ENCODE data around the gene MAPK12.

The MAPK12 gene

GRCh38 chr22:50267591-50268390 lies 6.3 kb upstream of the MAPK12 start:
- no peak for DNase-seq (ENCODE audit: low spot score)

DNA sequence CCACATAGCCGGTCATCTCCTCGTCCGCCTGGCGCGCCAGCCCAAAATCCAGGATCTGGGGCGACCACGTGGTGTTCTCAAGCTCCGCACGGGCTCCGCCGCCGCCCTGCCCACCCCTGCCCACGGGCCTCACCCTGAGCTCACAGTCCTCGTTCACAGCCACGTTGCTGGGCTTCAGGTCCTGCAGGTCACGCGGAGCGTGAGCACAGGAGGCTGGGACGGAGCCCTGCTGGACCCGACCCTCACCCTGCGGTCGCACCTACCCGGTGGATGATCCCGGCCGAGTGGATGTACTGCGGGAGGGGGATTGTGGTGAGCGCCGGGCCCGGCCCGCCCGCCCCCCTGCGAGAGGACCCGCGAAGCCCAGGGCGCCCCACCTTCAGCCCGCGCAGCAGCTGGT lies 5.5 kb upstream of the MAPK12 start:
- DNase-seq (ENCODE audit: low spot score): no peak

DNA sequence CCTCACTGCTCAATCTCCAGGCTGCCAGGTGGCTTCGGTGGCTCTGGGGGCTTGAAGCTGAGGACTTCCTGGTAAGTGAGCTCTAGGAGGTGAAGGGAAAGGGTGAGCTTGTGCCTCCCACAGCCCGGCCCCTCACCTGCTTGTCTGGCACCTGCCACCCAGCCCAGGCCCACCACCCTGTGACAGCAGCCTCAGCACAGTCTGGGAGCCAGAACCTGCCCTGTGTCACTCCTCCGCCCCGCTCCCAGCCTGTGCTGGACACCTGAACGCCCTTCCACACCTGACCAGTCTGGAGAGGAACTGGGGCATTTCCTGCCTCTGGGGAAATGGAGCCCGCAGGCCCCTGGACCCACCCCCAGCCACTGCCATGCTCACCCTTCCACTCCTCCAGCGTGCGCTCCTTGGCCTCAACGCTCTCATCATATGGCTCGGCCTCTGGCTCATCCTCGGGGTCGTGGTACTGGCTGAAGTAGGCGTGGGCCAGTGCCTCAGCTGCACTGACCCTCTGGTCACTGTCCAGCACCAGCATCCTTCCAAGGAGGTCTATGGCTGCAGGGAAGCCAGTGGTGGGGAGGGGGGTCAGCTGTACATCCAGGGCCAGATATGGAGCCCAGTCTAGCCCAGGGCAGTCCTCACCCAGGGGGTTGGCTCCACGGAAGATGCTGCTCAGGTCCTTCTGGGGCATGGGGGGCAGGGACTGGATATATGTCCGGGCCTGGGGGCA lies 3.6 kb upstream of the MAPK12 start:
- DNase-seq (ENCODE audit: low spot score): no peak

DNA sequence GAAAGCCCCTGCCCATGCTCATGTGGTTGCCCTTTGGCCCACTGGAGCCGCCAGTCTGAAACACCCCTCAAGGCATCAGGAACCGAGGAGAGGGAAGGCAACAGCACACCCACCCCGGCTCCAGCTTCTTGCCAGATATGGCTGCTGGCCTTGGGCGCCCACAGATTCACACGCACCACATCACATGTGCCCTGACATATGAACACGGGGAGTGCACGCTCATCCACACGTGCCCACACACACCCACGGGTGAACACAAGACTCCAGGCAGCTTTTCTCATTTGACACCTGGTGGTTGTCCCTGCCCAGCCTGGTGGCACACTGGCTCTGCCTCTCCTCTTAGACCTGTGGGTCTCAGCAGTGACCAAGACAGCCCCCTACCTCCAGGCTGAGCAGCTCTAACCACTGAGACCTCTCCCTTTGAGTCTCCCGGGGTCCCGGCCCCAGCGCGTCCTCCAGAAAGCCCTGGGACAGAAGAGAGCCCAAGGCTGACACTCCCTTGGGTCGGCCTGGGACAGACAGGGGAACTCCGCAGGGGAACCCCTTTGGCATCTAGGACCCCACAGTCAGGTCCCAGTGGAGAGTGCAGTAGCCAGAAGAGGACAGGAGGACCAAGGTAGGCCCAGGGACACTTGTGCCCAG lies 2.7 kb upstream of the MAPK12 start:
- no peak for DNase-seq (ENCODE audit: low spot score)

DNA sequence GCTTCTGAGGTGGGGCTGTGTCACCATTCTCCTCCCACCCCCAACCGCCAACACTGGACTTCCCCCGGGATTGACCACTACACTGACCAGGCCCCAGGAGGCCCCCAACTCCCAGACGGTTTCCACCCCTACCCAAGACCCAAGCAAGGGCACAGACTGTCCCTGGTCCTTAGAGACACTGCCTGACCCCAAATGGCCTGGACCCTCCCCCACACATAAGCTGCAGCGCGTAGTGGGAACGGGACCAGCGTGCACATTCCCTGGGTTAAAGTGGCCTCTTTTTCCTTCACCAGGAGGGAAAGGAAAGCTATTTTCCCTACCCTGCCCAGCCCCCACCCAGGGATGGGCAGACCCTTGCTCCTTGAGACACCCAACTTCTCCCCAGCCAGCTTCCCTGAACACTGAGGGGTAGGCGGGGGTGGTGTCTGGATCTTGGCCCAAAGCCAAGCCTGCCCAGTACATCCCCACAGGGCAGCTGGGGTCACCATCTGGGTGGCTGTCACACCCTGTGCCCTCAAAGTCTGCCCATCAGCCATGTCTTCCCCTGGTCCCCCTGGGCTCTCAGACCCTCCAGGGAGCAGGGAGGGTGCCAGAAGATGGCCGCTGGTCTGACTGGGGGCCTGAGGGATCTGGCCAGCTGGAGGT lies 1.6 kb upstream of the MAPK12 start:
- no peak for DNase-seq (ENCODE audit: low spot score)

GRCh38 chr22:50262460-50262911 lies 1.0 kb upstream of the MAPK12 start:
- no peak for DNase-seq (ENCODE audit: low spot score)

DNA sequence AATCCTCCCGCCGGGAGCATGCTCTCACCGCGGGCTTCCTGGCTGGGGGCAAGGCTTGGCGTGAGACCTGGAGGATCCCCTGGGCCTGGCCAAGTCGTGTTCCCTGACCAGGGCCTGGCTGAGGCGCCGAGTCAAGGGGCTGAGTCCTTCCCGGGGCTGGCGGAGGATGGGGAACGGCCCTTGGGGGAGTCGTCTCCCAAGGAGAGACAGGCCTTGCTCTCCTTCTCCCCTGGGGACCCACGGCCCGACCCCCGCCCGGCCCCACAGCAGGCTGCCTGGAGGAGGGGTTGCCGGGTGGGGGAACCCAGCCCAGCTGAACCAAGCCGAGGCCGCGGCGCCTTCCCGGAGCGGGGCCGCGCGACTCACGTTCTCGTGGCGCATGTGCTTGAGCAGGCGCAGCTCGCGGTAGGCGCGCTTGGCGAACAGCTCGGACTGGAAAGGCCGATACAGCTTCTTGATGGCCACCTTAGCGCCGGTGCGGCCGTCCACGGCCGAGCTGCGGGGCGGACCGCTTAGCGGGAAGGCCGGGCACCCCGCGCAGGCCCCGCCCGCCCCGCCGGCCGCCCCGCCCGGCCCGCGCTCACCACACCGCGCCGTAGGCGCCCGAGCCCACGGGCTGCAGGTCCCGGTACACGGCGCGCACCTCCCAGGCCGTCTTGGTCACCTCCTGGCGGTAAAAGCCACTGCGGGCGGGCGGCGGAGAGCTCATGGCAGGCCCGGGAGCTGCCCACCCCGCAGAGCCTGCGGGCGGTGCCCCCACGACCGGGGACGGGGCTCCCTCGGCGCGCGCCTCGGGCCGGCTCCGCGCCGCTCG lies 475 bp downstream of the MAPK12 start:
- no peak for DNase-seq (ENCODE audit: low spot score)

DNA sequence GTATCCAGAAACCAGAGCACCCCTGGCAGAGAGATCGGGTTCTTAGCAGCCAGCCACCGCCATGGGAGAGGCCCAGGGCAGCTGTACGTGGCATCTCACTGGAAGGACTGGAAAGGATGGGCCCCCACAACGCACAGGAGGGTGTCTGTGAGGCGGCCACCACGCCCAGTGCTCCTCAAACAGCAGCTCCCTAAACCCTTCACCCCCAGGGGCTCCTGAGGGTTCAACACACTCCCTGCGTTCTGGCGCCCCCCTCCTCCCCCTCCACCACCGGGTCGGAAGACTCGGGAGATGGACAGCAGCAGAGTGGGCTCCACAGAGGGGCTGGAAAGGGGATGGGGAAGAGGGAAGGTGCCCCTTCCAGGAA lies 1.1 kb downstream of the MAPK12 start:
- no peak for DNase-seq (ENCODE audit: low spot score)

- DNase-seq (ENCODE audit: low spot score): no peak
Observed at GRCh38 chr22:50259302-50259701, 2.2 kb downstream of the MAPK12 start.

DNA sequence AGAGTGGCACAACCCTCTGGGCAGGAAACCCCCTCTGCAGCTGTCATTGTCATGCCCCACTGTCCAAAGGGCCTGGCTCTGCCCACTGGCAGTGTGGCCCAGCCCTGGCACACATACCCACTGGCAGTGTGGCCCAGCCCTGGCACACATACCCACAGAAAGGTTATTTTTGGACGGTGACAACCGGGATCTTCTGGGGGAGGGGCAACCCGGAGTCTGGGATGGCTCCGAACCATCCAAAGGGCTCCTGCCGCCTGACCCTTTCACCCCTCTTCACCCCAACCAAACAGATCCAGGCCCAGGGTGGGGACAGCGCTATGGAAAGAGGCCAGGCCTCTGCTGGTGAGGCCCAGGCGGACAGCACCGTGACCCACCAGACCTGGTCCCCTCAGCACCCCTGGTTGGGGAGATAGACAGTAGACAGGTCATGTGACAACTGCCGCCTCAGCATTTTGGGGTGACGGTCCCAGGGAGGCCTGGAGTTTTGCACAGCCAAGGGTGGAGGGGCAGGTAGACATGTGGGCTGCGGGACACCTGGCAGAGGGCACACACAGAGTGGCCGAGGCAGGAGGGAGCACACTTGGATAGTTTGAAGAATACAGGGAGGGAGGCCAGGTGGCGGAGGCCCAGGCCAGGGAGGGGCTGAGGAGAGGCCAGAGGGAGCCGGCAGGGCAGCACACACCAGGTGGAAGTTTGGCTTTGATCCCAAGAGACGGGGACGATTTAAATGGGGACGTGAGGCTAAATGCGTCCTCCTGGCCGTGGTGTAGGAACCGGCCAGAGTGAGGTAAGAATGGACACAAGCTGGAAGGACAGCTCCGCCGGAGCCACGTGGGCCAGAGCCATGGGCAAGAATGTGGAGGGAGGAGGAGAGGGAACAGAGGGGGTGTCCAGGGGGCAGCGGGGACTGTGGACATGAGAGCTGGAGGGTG lies 2.9 kb downstream of the MAPK12 start:
- no peak for DNase-seq (ENCODE audit: low spot score)

GRCh38 chr22:50257451-50258360 lies 3.8 kb downstream of the MAPK12 start:
- no peak for DNase-seq (ENCODE audit: low spot score)

GRCh38 chr22:50257041-50257440 lies 4.4 kb downstream of the MAPK12 start:
- DNase-seq (ENCODE audit: low spot score): no peak

- no peak for DNase-seq (ENCODE audit: low spot score)
Observed at GRCh38 chr22:50256258-50256862, 5.1 kb downstream of the MAPK12 start.

DNA sequence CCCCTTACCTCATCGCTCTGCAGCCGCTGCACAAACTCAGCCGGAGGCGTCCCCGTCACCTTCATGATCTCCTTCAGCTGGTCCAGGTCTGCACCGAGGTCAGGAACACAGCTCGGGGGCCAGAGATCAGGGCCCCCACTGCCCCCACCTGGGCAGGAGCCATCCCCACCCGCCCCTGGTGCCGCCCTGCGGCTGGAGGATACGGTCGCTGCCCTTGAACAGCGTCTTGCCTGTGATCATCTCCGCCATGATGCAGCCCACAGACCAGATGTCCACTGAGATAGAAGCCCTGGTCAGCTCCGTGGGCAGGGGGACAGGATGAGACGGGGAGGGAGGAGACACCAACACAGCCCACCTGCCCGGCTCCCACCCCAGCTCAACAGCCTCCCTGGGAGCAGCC lies 5.9 kb downstream of the MAPK12 start:
- DNase-seq (ENCODE audit: low spot score): no peak

- no peak for DNase-seq (ENCODE audit: low spot score)
Observed at GRCh38 chr22:50255099-50255498, 6.4 kb downstream of the MAPK12 start.

GRCh38 chr22:50253941-50254340 lies 7.5 kb downstream of the MAPK12 start:
- no peak for DNase-seq (ENCODE audit: low spot score)

GRCh38 chr22:50253046-50253915 lies 8.2 kb downstream of the MAPK12 start:
- no peak for DNase-seq (ENCODE audit: low spot score)
